HepG2 (cell line): ENCODE data around the gene HCRTR1. TPM values are rescaled to one million over a fixed set of nuclear protein-coding genes. Genes with fewer than 3 reads are reported as not detected.

Experiments used
- ARID2 ChIP-seq: sonication (generic); formaldehyde crosslinking; IDR thresholded peaks from 2 replicates; pipeline ENCODE4 v1.8.1; 2022; ENCODE audit warnings: mild to moderate bottlenecking, missing genetic modification reagents, borderline replicate concordance
- CBX2 ChIP-seq, 2 experiments: fragments of 200-600 bp in 1 of 2; sonication (generic); formaldehyde crosslinking in 1 of 2; IDR thresholded peaks; 2 replicates each; pipeline versions ENCODE4 v1.7.0 to v1.8.1; 2018 to 2022; ENCODE audit warnings: low read depth in 2 of 2, low read length in 1 of 2, mild to moderate bottlenecking in 1 of 2, missing genetic modification reagents in 1 of 2
- HNRNPUL1 ChIP-seq: fragments of 200-400 bp; formaldehyde crosslinking; IDR thresholded peaks from 2 replicates; pipeline ENCODE4 v1.6.1; 2017; ENCODE audit warnings: low read depth, mild to moderate bottlenecking, low read length, moderate library complexity
- KLF9 ChIP-seq: IDR thresholded peaks from 2 replicates; pipeline ENCODE4 v1.6.1; 2016; ENCODE audit warnings: low read depth
- MXI1 ChIP-seq: IDR thresholded peaks from 3 replicates; pipeline ENCODE4 v1.6.1; 2012; ENCODE audit warnings: low read depth, low read length, inconsistent platforms, borderline replicate concordance
- NFYB ChIP-seq: sonication (generic); formaldehyde crosslinking; IDR thresholded peaks from 2 replicates; pipeline ENCODE4 v1.4.0; 2020; ENCODE audit warnings: missing genetic modification reagents
- REXO4 ChIP-seq: sonication (generic); formaldehyde crosslinking; IDR thresholded peaks from 2 replicates; pipeline ENCODE4 v1.8.0; 2022; ENCODE audit warnings: missing genetic modification reagents, mild to moderate bottlenecking, borderline replicate concordance
- RFX5 ChIP-seq: IDR thresholded peaks from 2 replicates; pipeline ENCODE4 v1.6.1; 2011; ENCODE audit warnings: low read depth, low read length, improper control_type of control experiment
- TOPORS ChIP-seq: sonication (generic); formaldehyde crosslinking; IDR thresholded peaks from 2 replicates; pipeline ENCODE4 v1.8.0; 2023; ENCODE audit warnings: mild to moderate bottlenecking, missing genetic modification reagents
- ZBTB20 ChIP-seq: sonication (generic); formaldehyde crosslinking; IDR thresholded peaks from 2 replicates; pipeline ENCODE4 v1.8.1; 2023; ENCODE audit warnings: missing genetic modification reagents, low read depth, mild to moderate bottlenecking, borderline replicate concordance
- ZNF333 ChIP-seq: sonication (generic); formaldehyde crosslinking; IDR thresholded peaks from 2 replicates; pipeline ENCODE4 v1.4.0; 2020; ENCODE audit warnings: mild to moderate bottlenecking, missing genetic modification reagents, borderline replicate concordance
- ZNF430 ChIP-seq: sonication (generic); formaldehyde crosslinking; IDR thresholded peaks from 2 replicates; pipeline ENCODE4 v1.9.0; 2021; ENCODE audit warnings: mild to moderate bottlenecking, missing genetic modification reagents
- ZNF510 ChIP-seq: sonication (generic); formaldehyde crosslinking; IDR thresholded peaks from 2 replicates; pipeline ENCODE4 v1.4.0; 2020; ENCODE audit warnings: low read depth, mild to moderate bottlenecking, missing genetic modification reagents
- ZNF768 ChIP-seq: sonication (generic); formaldehyde crosslinking; IDR thresholded peaks from 2 replicates; pipeline ENCODE4 v1.4.0; 2020; ENCODE audit warnings: missing genetic modification reagents
- ZNF772 ChIP-seq: sonication (generic); formaldehyde crosslinking; IDR thresholded peaks from 2 replicates; pipeline ENCODE4 v1.5.0; 2020; ENCODE audit warnings: mild to moderate bottlenecking, missing genetic modification reagents
- ZNF788 ChIP-seq: sonication (generic); formaldehyde crosslinking; IDR thresholded peaks from 2 replicates; pipeline ENCODE4 v1.5.0; 2020; ENCODE audit warnings: mild to moderate bottlenecking, missing genetic modification reagents, borderline replicate concordance
- ZNF816 ChIP-seq: sonication (generic); formaldehyde crosslinking; IDR thresholded peaks from 2 replicates; pipeline ENCODE4 v1.8.0; 2022; ENCODE audit warnings: missing genetic modification reagents, mild to moderate bottlenecking, borderline replicate concordance
- polyA plus RNA-seq, 8 experiments: library from polyadenylated mRNA; depleted of rRNA in 3 of 8; stranded (reverse) in 7 of 8; unstranded in 1 of 8; fragments of >200 nt; fragmentation: Illumina TruSeq in 4 of 8; extraction: Trizol in 4 of 8; gene quantifications; 2 replicates each; pipeline versions ENCODE4 v1.2.1 to v1.2.3, GENCODE V29; 2011 to 2016; ENCODE audit warnings: low read depth in 4 of 8, missing spikeins in 1 of 8, mixed read lengths in 1 of 8; ENCODE audit not compliant: insufficient read depth in 1 of 8
- total RNA-seq, 5 experiments: library from RNA; depleted of rRNA; stranded (reverse); fragments of >200 nt; fragmentation: Illumina TruSeq; extraction: Trizol; gene quantifications; 2 replicates each; pipeline ENCODE4 v1.2.3, GENCODE V29; 2016; ENCODE audit warnings: low read depth in 1 of 5
- TF ChIP-seq, protein P1 (sequence below): sonication (generic); formaldehyde crosslinking; IDR thresholded peaks from 2 replicates; pipeline ENCODE4 v1.8.1; 2023; ENCODE audit warnings: mild to moderate bottlenecking, missing genetic modification reagents, borderline replicate concordance
- TF ChIP-seq, protein P2 (sequence below): sonication (generic); formaldehyde crosslinking; IDR thresholded peaks from 2 replicates; pipeline ENCODE4 v1.4.0; 2020; ENCODE audit warnings: mild to moderate bottlenecking, missing genetic modification reagents

HCRTR1 gene
- total and polyA plus RNA-seq, 2 of the 13 experiments (the other 11 are each of a cell fraction or from before 2014, with no cell fraction given): not detected

DNA sequence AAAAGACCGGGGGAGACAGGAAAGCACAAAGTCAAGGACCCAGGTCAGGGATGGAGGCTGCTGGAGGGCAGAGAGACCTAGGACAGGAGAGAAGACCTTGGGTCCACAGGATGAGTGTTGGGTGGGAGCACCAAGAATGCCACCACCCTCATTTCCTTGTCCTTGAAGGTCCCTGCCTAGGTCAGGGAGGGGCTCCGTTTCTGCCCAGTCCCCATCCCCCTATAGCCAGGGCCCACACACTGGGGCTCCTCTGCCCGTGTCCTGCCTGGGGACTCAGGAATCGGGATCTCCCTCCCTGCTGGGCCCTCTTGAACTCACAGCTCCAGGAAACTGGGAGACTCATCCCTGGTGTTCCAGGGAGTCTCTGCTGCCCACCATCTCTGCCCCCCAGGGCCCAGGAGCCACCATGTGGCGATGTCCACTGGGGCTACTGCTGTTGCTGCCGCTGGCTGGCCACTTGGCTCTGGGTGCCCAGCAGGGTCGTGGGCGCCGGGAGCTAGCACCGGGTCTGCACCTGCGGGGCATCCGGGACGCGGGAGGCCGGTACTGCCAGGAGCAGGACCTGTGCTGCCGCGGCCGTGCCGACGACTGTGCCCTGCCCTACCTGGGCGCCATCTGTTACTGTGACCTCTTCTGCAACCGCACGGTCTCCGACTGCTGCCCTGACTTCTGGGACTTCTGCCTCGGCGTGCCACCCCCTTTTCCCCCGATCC is 40.6 kb upstream of the HCRTR1 start (continued):
- 0 out of 2 replicates have a peak, but pooled peaks have one; percentile 23 for TF ChIP-seq ZBTB20 (CRISPR knock-in tag)
- no peak for TF ChIP-seq CBX2 (IDR thresholded peaks at IDR 0.05; ENCODE audit: low read depth, low read length)
- 0 out of 2 replicates have a peak, but pooled peaks have one; percentile 12 for TF ChIP-seq CBX2 (CRISPR knock-in tag; IDR thresholded peaks at IDR 0.05; ENCODE audit: low read depth)
- no peak for TF ChIP-seq NFYB (CRISPR knock-in tag)
- TF ChIP-seq, protein P1, sequence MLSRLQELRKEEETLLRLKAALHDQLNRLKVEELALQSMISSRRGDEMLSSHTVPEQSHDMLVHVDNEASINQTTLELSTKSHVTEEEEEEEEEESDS (CRISPR knock-in tag): no peak
- TF ChIP-seq RFX5: no peak
- TF ChIP-seq TOPORS (CRISPR knock-in tag): no peak
- TF ChIP-seq ZNF510 (CRISPR knock-in tag): no peak
- no peak for TF ChIP-seq MXI1
- peak; percentile 52; the same call in 1 of the 2 replicates for TF ChIP-seq ZNF333 (CRISPR knock-in tag)
- TF ChIP-seq, protein P2, sequence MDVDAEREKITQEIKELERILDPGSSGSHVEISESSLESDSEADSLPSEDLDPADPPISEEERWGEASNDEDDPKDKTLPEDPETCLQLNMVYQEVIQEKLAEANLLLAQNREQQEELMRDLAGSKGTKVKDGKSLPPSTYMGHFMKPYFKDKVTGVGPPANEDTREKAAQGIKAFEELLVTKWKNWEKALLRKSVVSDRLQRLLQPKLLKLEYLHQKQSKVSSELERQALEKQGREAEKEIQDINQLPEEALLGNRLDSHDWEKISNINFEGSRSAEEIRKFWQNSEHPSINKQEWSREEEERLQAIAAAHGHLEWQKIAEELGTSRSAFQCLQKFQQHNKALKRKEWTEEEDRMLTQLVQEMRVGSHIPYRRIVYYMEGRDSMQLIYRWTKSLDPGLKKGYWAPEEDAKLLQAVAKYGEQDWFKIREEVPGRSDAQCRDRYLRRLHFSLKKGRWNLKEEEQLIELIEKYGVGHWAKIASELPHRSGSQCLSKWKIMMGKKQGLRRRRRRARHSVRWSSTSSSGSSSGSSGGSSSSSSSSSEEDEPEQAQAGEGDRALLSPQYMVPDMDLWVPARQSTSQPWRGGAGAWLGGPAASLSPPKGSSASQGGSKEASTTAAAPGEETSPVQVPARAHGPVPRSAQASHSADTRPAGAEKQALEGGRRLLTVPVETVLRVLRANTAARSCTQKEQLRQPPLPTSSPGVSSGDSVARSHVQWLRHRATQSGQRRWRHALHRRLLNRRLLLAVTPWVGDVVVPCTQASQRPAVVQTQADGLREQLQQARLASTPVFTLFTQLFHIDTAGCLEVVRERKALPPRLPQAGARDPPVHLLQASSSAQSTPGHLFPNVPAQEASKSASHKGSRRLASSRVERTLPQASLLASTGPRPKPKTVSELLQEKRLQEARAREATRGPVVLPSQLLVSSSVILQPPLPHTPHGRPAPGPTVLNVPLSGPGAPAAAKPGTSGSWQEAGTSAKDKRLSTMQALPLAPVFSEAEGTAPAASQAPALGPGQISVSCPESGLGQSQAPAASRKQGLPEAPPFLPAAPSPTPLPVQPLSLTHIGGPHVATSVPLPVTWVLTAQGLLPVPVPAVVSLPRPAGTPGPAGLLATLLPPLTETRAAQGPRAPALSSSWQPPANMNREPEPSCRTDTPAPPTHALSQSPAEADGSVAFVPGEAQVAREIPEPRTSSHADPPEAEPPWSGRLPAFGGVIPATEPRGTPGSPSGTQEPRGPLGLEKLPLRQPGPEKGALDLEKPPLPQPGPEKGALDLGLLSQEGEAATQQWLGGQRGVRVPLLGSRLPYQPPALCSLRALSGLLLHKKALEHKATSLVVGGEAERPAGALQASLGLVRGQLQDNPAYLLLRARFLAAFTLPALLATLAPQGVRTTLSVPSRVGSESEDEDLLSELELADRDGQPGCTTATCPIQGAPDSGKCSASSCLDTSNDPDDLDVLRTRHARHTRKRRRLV (CRISPR knock-in tag): no peak
- no peak for TF ChIP-seq HNRNPUL1
- TF ChIP-seq ZNF772 (CRISPR knock-in tag): peak; percentile 40; the same call in 1 of the 2 replicates
- no peak for TF ChIP-seq ZNF816 (CRISPR knock-in tag)
- TF ChIP-seq ARID2 (CRISPR knock-in tag): no peak
- TF ChIP-seq REXO4 (CRISPR knock-in tag): no peak
- no peak for TF ChIP-seq KLF9 (CRISPR knock-in tag)
- TF ChIP-seq ZNF768 (CRISPR knock-in tag): peak; percentile 45; the same call in 1 of the 2 replicates
- TF ChIP-seq ZNF788 (CRISPR knock-in tag): 0 out of 2 replicates have a peak, but pooled peaks have one; percentile 26
- no peak for TF ChIP-seq ZNF430 (CRISPR knock-in tag)
